GM12873 (cell line): ENCODE measurements around the gene ERICH6B.

Source experiments
- CTCF ChIP-seq: IDR thresholded peaks from 2 replicates; pipeline ENCODE4 v1.5.1; 2012; ENCODE audit warnings: low read depth, mild to moderate bottlenecking, moderate library complexity, low read length, control low read depth; ENCODE audit not compliant: insufficient read depth; ENCODE audit errors: missing control alignments

Gene ERICH6B

GRCh38 chr13:45508776-45509175 lies 106.8 kb downstream of the ERICH6B start:
- no peak for TF ChIP-seq CTCF

GRCh38 chr13:45506811-45507210 lies 108.7 kb downstream of the ERICH6B start:
- no peak for TF ChIP-seq CTCF

- TF ChIP-seq CTCF: no peak
Observed at GRCh38 chr13:45503658-45504057, 111.9 kb downstream of the ERICH6B start.

DNA sequence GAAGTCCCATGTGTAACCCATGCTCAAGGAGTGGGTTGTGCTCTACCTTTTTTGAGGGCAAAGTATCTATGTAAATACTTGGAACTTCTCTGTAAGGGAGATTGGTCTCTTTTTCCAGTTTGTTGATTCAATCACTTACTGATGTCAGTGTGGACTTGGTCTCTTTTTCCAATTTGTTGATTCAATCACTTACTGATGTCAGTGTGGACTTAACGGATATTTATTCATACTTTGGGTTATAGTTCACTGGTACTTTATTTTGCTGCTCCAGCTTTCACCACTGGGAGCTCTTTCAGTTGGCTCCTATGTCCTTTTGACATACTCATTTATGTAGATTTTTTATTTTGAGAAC lies 114.4 kb downstream of the ERICH6B start:
- TF ChIP-seq CTCF: no peak

- TF ChIP-seq CTCF: no peak
Observed at GRCh38 chr13:45500492-45501174, 114.9 kb downstream of the ERICH6B start.

DNA sequence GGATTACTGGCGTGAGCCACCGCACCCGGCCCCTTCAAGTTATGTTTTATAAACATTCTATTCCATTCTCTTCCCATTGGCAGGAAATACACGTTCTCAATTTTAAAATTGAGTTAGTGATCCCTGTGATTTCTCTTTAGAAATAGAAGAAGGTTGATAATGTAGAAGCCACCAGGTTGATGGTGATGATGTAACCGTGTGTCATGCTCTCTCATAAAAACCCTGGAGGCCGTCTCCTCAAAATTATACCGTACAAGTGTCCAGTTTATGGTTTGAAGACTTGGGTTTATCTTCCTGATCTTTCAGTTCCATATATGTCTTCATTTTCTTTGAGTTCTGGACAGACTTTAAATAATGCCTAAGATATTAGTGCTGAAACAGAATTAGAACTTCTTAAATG lies 118.6 kb downstream of the ERICH6B start:
- no peak for TF ChIP-seq CTCF

- TF ChIP-seq CTCF: no peak
Observed at GRCh38 chr13:45492538-45492937, 123.0 kb downstream of the ERICH6B start.
